Naive thymus-derived CD4-positive, alpha-beta T cell (primary cell): ENCODE results near the gene NANOS1. TPM values are rescaled to one million over a fixed set of nuclear protein-coding genes. Genes with fewer than 3 reads are reported as not detected.
A peak's percentile ranks its signal among the peaks of the same experiment; 100 is the strongest.
"Not testable (repeated sequence)": the region's sequence is repeated elsewhere in the genome, so short reads cannot be mapped to it uniquely, and the experiment has no call there.

Source experiments
- ATAC-seq: fragments of 150-1000 bp; cut with Tn5 transposase; 2 replicates; pipeline ENCODE4 v1.10.0; 2021; ENCODE audit warnings: mild to moderate bottlenecking, moderate library complexity
- CTCF ChIA-PET: fragments of 350-600 bp; sonication (Branson Sonifier 250); formaldehyde crosslinking; loops from one replicate; lab custom pipeline; 2021; ENCODE audit warnings: antibody characterized with exemption; lab: Charles Lee
- POLR2A ChIA-PET: fragments of 350-600 bp; sonication (Branson Sonifier 250); formaldehyde crosslinking; loops from one replicate; lab custom pipeline; 2021; ENCODE audit warnings: antibody characterized with exemption, inconsistent platforms; lab: Charles Lee
- DNase-seq, 9 donors: peaks; one replicate each; pipeline versions ENCODE4 v3.0.0 to v3.0.0-alpha.2; 2020 to 2022; ENCODE audit warnings: mixed read lengths in 1 of 9
- H3K27ac ChIP-seq: one replicate; pipeline ENCODE4 v1.7.0; 2013; ENCODE audit warnings: mild to moderate bottlenecking, low read depth, low read length, moderate library complexity
- H3K27me3 ChIP-seq, 2 donors: one replicate each; pipeline ENCODE4 v1.7.0; 2013; ENCODE audit warnings: low read length in 2 of 2, mild to moderate bottlenecking in 2 of 2, moderate library complexity in 2 of 2; ENCODE audit not compliant: control insufficient read depth in 2 of 2, insufficient read depth in 2 of 2
- H3K36me3 ChIP-seq, 3 experiments: 1 replicate in 2 of 3; 2 replicates in 1 of 3; pipeline ENCODE4 v1.7.0; 2013; ENCODE audit warnings: low read length in 3 of 3, mild to moderate bottlenecking in 3 of 3, moderate library complexity in 1 of 3; ENCODE audit not compliant: insufficient read depth in 3 of 3, control insufficient read depth in 2 of 3
- H3K4me1 ChIP-seq, 2 donors: one replicate each; pipeline ENCODE4 v1.7.0; 2013; ENCODE audit warnings: low read length in 2 of 2, mild to moderate bottlenecking in 2 of 2, moderate library complexity in 1 of 2; ENCODE audit not compliant: control insufficient read depth in 2 of 2, insufficient read depth in 2 of 2
- H3K4me3 ChIP-seq: 2 replicates; pipeline ENCODE4 v1.7.0; 2013; ENCODE audit warnings: mild to moderate bottlenecking, low read length
- H3K9me3 ChIP-seq, 3 experiments: 1 replicate in 2 of 3; 2 replicates in 1 of 3; pipeline ENCODE4 v1.7.0; 2013; ENCODE audit warnings: low read length in 3 of 3; ENCODE audit not compliant: control insufficient read depth in 2 of 3
- H3K27ac Mint-ChIP-seq, 9 donors: one replicate each; pipeline ENCODE4 v1.8.0; 2020 to 2022; ENCODE audit warnings: mixed read lengths in 9 of 9, mild to moderate bottlenecking in 8 of 9, moderate library complexity in 5 of 9, inconsistent platforms in 2 of 9
- H3K27me3 Mint-ChIP-seq, 5 donors: one replicate each; pipeline ENCODE4 v1.8.0; 2021 to 2022; ENCODE audit warnings: mixed read lengths in 5 of 5, mild to moderate bottlenecking in 1 of 5
- H3K36me3 Mint-ChIP-seq, 5 donors: one replicate each; pipeline ENCODE4 v1.8.0; 2020 to 2022; ENCODE audit warnings: mixed read lengths in 5 of 5, mild to moderate bottlenecking in 3 of 5, inconsistent platforms in 1 of 5
- H3K4me1 Mint-ChIP-seq, 7 donors: one replicate each; pipeline ENCODE4 v1.8.0; 2020 to 2022; ENCODE audit warnings: mixed read lengths in 7 of 7, mild to moderate bottlenecking in 3 of 7, inconsistent platforms in 1 of 7
- H3K4me3 Mint-ChIP-seq, 10 donors: one replicate each; pipeline ENCODE4 v1.8.0; 2020 to 2022; ENCODE audit warnings: mild to moderate bottlenecking in 10 of 10, mixed read lengths in 10 of 10, moderate library complexity in 6 of 10, inconsistent platforms in 2 of 10
- H3K9me3 Mint-ChIP-seq, 11 donors: one replicate each; pipeline ENCODE4 v1.8.0; 2020 to 2022; ENCODE audit warnings: mixed read lengths in 11 of 11, mild to moderate bottlenecking in 4 of 11, inconsistent platforms in 1 of 11, moderate library complexity in 1 of 11
- intact Hi-C, 2 donors: fragments of 100-400 bp; cut with micrococcal nuclease; formaldehyde crosslinking; loops; one replicate each; pipeline ENCODE4 v1.15.1; 2023
- polyA plus RNA-seq, 2 donors: library from polyadenylated mRNA; unstranded; fragments of 300-500 nt; fragmentation: Illumina TruSeq; gene quantifications; one replicate each; pipeline ENCODE4 v1.2.3, GENCODE V29; 2021
- total RNA-seq, 6 experiments: library from RNA in 5 of 6; stranded (reverse) in 5 of 6; gene quantifications; 1 replicate in 5 of 6; 2 replicates in 1 of 6; pipeline ENCODE4 v1.2.3 and lab custom pipeline; 2021 to 2026

NANOS1 gene
- total and polyA plus RNA-seq, 7 experiments from 2014 or later = 0.10 to 0.45 (median 0.22) TPM; not detected in 3

GRCh38 chr10:119025336-119025735, 4.2 kb upstream of the NANOS1 start:
- Histone ChIP-seq H3K36me3 (no peaks in the 10 kb centered on the region), H3K4me1 (no peaks in the 10 kb centered on the region), H3K27me3 (no peaks in the 10 kb centered on the region), H3K27ac (no peak overlapping the region), H3K9me3 (no peaks in the 10 kb centered on the region), H3K4me3 (no peak overlapping the region)
- Mint-ChIP-seq H3K27ac (no peak overlapping the region), H3K27me3 (peaks cover 0 to 22% (median 0%) of the 10 kb centered on the region in 5 donors), H3K36me3 (no peaks in the 10 kb centered on the region), H3K9me3 (peaks cover 0 to 1% (median 0%) of the 10 kb centered on the region in 11 donors), H3K4me3 (no peak overlapping the region), H3K4me1 (peaks cover 0 to 6% (median 5%) of the 10 kb centered on the region in 7 donors)
- POLR2A ChIA-PET = no interaction called here
- CTCF ChIA-PET = no interaction called here
- DNase-seq (no peak), ATAC-seq (no peak)
- intact Hi-C loops = loop anchor here in 1 of 2 donors (5.0 kb wide), 1 partner anchor 458 kb away; no protein-coding TSS in a partner anchor

- no peaks in the 10 kb centered on the region for H3K4me1 ChIP-seq
- Mint-ChIP-seq H3K27me3 (peaks cover 0 to 18% (median 0%) of the 10 kb centered on the region in 5 donors), H3K27ac (no peak overlapping the region), H3K36me3 (no peaks in the 10 kb centered on the region), H3K9me3 (peaks cover 0 to 1% (median 0%) of the 10 kb centered on the region in 11 donors), H3K4me1 (peaks cover 0 to 8% (median 5%) of the 10 kb centered on the region in 7 donors), H3K4me3 (no peak overlapping the region)
- ChIA-PET POLR2A (no interaction called here), CTCF (no interaction called here)
- ATAC-seq = no peak
- H3K9me3 ChIP-seq = no peaks in the 10 kb centered on the region
- no peak overlapping the region for H3K4me3 ChIP-seq
- no peak overlapping the region for H3K27ac ChIP-seq
- no peaks in the 10 kb centered on the region for H3K36me3 ChIP-seq
- H3K27me3 ChIP-seq = no peaks in the 10 kb centered on the region
- intact Hi-C loops = loop anchor here in 1 of 2 donors (5.0 kb wide), 1 partner anchor 458 kb away; no protein-coding TSS in a partner anchor
- DNase-seq = no peak
These were observed 3.7 kb upstream of the NANOS1 start for GRCh38 chr10:119025776-119026175.

- Histone ChIP-seq H3K9me3 (no peaks in the 10 kb centered on the region), H3K27ac (no peak overlapping the region), H3K27me3 (no peaks in the 10 kb centered on the region), H3K4me1 (no peaks in the 10 kb centered on the region), H3K36me3 (no peaks in the 10 kb centered on the region), H3K4me3 (no peak overlapping the region)
- CTCF ChIA-PET = no interaction called here
- Mint-ChIP-seq H3K9me3 (no peaks in the 10 kb centered on the region), H3K36me3 (no peaks in the 10 kb centered on the region), H3K27me3 (peaks cover 0 to 17% (median 0%) of the 10 kb centered on the region in 5 donors), H3K4me3 (no peak overlapping the region), H3K4me1 (peaks cover 6 to 12% (median 9%) of the 10 kb centered on the region in 7 donors), H3K27ac (no peak overlapping the region)
- ATAC-seq = no peak
- no peak for DNase-seq
- POLR2A ChIA-PET = no interaction called here
- intact Hi-C loops = loop anchor here in 1 of 2 donors (5.0 kb wide), 1 partner anchor 459 kb away; no protein-coding TSS in a partner anchor
These were observed 3.0 kb upstream of the NANOS1 start for GRCh38 chr10:119026301-119027110.

GRCh38 chr10:119028445-119028899, 1.0 kb upstream of the NANOS1 start:
- H3K9me3 Mint-ChIP-seq, H3K36me3 Mint-ChIP-seq, H3K36me3 ChIP-seq, H3K4me1 ChIP-seq, H3K9me3 ChIP-seq, POLR2A ChIA-PET, CTCF ChIA-PET, DNase-seq, H3K27ac ChIP-seq, ATAC-seq, H3K27me3 ChIP-seq: not testable (repeated sequence)
- intact Hi-C loops = loop anchor here (2.0 to 5.0 kb wide), 2 partner anchors 461 to 844 kb away; partner anchors contain the start of gene MCMBP (in 1 of the 2)
- H3K4me3 ChIP-seq = peak overlapping the region; percentile 43
- peak overlapping the region in 3 of 9 donors; percentile 17 to 44 (median 21) for H3K27ac Mint-ChIP-seq
- peaks cover 6 to 20% (median 10%) of the 10 kb centered on the region in 7 donors for H3K4me1 Mint-ChIP-seq
- peak overlapping the region; percentile 59 to 87 (median 78) for H3K4me3 Mint-ChIP-seq
- H3K27me3 Mint-ChIP-seq = peaks cover 0 to 12% (median 0%) of the 10 kb centered on the region in 5 donors

GRCh38 chr10:119028900-119029612, 458 bp upstream of the NANOS1 start:
- Histone ChIP-seq H3K9me3 (no peaks in the 10 kb centered on the region), H3K27ac (no peak overlapping the region), H3K27me3 (no peaks in the 10 kb centered on the region), H3K36me3 (peaks cover 0 to 4% (median 4%) of the 10 kb centered on the region in 3 experiments), H3K4me1 (no peaks in the 10 kb centered on the region), H3K4me3 (peak overlapping the region; percentile 43)
- H3K4me3 Mint-ChIP-seq = peak overlapping the region; percentile 59 to 87 (median 78)
- CTCF ChIA-PET = no interaction called here
- intact Hi-C loops = loop anchor here (2.0 to 5.0 kb wide), 2 partner anchors 462 to 844 kb away; partner anchors contain the start of gene MCMBP (in 1 of the 2)
- peak; percentile 85 for ATAC-seq
- H3K9me3 Mint-ChIP-seq = no peaks in the 10 kb centered on the region
- H3K4me1 Mint-ChIP-seq = peaks cover 6 to 24% (median 10%) of the 10 kb centered on the region in 7 donors
- POLR2A ChIA-PET = interaction anchor here (0.5 to 0.6 kb wide), 2 partner anchors 368 to 566 kb away, joined by 3 to 5 read pairs; no protein-coding TSS in a partner anchor
- peaks cover 0 to 12% (median 0%) of the 10 kb centered on the region in 5 donors for H3K27me3 Mint-ChIP-seq
- DNase-seq = peak; percentile 50 to 81 (median 60)
- H3K36me3 Mint-ChIP-seq = peaks cover 0 to 10% (median 4%) of the 10 kb centered on the region in 5 donors
- H3K27ac Mint-ChIP-seq = peak overlapping the region in 3 of 9 donors; percentile 17 to 65 (median 55)
